ENCODE data around the gene ZFPL1. TPM values are rescaled to one million over a fixed set of nuclear protein-coding genes. Genes with fewer than 3 reads are reported as not detected.

The ZFPL1 gene
- total RNA-seq, 4 donors from 2014 or later, result 35.7 to 42.0 (median 40.6) TPM

- in situ Hi-C loops (cut with MboI; ENCODE audit: low sequenced_read_pairs in 4 of 4) (loop anchor here in 3 of 4 donors (5.0 kb wide), 1 partner anchor 70 kb away; the partner anchor contains the start of gene CAPN1 (in 3 of the 3)), intact Hi-C loops (cut with DNase I; ENCODE audit: low total_unique reads) (loop anchor here (1.0 to 10.0 kb wide), 2 partner anchors 22 to 258 kb away; partner anchors contain the start of gene SYVN1)
- TF ChIP-seq CTCF (IDR thresholded peaks at IDR 0.05 in 4 of 5, conservative IDR thresholded peaks at IDR 0.05 in 1 of 5) (peak; percentile 78 to 93 (median 87)), POLR2A (IDR thresholded peaks at IDR 0.05) (peak in 1 of 2 donors; percentile 15)
- Histone ChIP-seq H3K9me3 (no peaks in the 10 kb centered on the region), H3K4me1 (peaks cover 36 to 48% of the 10 kb centered on the region in 2 donors), H3K36me3 (peaks cover 0 to 9% of the 10 kb centered on the region in 2 donors), H3K27me3 (no peaks in the 10 kb centered on the region), H3K27ac (peak overlapping the region; percentile 74 to 90 (median 81)), H3K4me3 (peak overlapping the region; percentile 63 to 72 (median 66))
- peak; percentile 33 to 44 for ATAC-seq
- DNase-seq, result peak in 1 of 2 donors; percentile 55
Measured at GRCh38 chr11:65112546-65113360, 28.7 kb downstream of the ZFPL1 start.

- in situ Hi-C loops (cut with MboI; ENCODE audit: low sequenced_read_pairs in 4 of 4), result loop anchor here in 3 of 4 donors (5.0 kb wide), 1 partner anchor 69 kb away; the partner anchor contains the start of gene CAPN1 (in 3 of the 3)
- ATAC-seq (no peak), DNase-seq (no peak)
- H3K36me3 ChIP-seq, result peaks cover 0 to 4% of the 10 kb centered on the region in 2 donors
- H3K4me3 ChIP-seq, result peak overlapping the region; percentile 63 to 72 (median 66)
- TF ChIP-seq POLR2A (IDR thresholded peaks at IDR 0.05), result no peak
- TF ChIP-seq CTCF (IDR thresholded peaks at IDR 0.05 in 4 of 5, conservative IDR thresholded peaks at IDR 0.05 in 1 of 5), result no peak
- intact Hi-C loops (cut with DNase I; ENCODE audit: low total_unique reads), result loop anchor here (10.0 kb wide), 1 partner anchor 259 kb away; no protein-coding TSS in a partner anchor
- H3K27me3 ChIP-seq, result no peaks in the 10 kb centered on the region
- H3K4me1 ChIP-seq, result peaks cover 39 to 48% of the 10 kb centered on the region in 2 donors
- H3K9me3 ChIP-seq, result no peaks in the 10 kb centered on the region
- H3K27ac ChIP-seq, result peak overlapping the region in 3 of 4 donors; percentile 74 to 90 (median 80)
Measured at GRCh38 chr11:65113361-65113756, 29.3 kb downstream of the ZFPL1 start.

- no peak for ATAC-seq
- no peak overlapping the region for H3K4me3 ChIP-seq
- H3K27ac ChIP-seq, result peak overlapping the region in 1 of 4 donors; percentile 80
Measured at GRCh38 chr11:65113839-65114238, 29.8 kb downstream of the ZFPL1 start.

More at GRCh38 chr11:65113839-65114238, 29.8 kb downstream of the ZFPL1 start:
- Histone ChIP-seq H3K27me3 (no peaks in the 10 kb centered on the region), H3K9me3 (no peaks in the 10 kb centered on the region), H3K4me1 (peaks cover 39 to 51% of the 10 kb centered on the region in 2 donors), H3K36me3 (peaks cover 0 to 5% of the 10 kb centered on the region in 2 donors)
- intact Hi-C loops (cut with DNase I; ENCODE audit: low total_unique reads) (loop anchor here (10.0 kb wide), 1 partner anchor 259 kb away; no protein-coding TSS in a partner anchor), in situ Hi-C loops (cut with MboI; ENCODE audit: low sequenced_read_pairs in 4 of 4) (loop anchor here in 3 of 4 donors (5.0 kb wide), 1 partner anchor 68 kb away; the partner anchor contains the start of gene CAPN1 (in 3 of the 3))
- no peak for TF ChIP-seq CTCF (IDR thresholded peaks at IDR 0.05 in 4 of 5, conservative IDR thresholded peaks at IDR 0.05 in 1 of 5)
- DNase-seq, result no peak
